OCI-LY7 (cell line): ENCODE data around the gene RIN1.

Source experiments
- EZH2phosphoT487 ChIP-seq: fragments of 200-600 bp; sonication (generic); IDR thresholded peaks from 2 replicates; pipeline ENCODE4 v1.6.1; 2018; ENCODE audit warnings: low read depth, borderline replicate concordance, mild to moderate bottlenecking, mixed run types, antibody characterized with exemption, low read length, moderate library complexity, mixed read lengths
- TF ChIP-seq, protein P1 (sequence below): fragments of 200-600 bp; sonication (generic); conservative IDR thresholded peaks from 2 replicates; pipeline ENCODE4 v1.5.1; 2014; ENCODE audit warnings: mild to moderate bottlenecking, antibody characterized with exemption, low read length, moderate library complexity, mixed read lengths

DNA sequence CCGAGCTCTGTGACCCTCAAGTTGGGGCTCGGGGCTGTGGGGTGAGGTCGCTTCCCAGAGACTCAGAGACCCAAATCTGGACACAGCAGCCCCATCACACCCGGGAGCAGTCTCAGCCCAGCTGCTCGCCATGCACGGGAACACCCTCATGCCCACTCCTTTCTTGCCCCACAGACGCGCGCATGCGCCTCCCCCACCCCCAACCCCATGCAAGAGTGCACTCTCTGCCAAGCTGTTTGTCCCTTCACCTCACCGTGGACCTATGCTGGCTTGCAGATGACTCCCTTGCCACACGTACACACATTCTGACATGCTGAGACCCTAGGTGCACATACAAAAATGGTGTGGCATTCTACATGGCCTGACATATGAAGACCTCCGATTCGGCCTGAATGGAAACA lies 18.9 kb downstream of the RIN1 start:
- TF ChIP-seq, protein P1, sequence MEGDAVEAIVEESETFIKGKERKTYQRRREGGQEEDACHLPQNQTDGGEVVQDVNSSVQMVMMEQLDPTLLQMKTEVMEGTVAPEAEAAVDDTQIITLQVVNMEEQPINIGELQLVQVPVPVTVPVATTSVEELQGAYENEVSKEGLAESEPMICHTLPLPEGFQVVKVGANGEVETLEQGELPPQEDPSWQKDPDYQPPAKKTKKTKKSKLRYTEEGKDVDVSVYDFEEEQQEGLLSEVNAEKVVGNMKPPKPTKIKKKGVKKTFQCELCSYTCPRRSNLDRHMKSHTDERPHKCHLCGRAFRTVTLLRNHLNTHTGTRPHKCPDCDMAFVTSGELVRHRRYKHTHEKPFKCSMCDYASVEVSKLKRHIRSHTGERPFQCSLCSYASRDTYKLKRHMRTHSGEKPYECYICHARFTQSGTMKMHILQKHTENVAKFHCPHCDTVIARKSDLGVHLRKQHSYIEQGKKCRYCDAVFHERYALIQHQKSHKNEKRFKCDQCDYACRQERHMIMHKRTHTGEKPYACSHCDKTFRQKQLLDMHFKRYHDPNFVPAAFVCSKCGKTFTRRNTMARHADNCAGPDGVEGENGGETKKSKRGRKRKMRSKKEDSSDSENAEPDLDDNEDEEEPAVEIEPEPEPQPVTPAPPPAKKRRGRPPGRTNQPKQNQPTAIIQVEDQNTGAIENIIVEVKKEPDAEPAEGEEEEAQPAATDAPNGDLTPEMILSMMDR: no peak
- TF ChIP-seq EZH2phosphoT487: no peak
